Pancreas (tissue), 10 donors: ENCODE results near the gene KATNAL1. TPM values are rescaled to one million over a fixed set of nuclear protein-coding genes. Genes with fewer than 3 reads are reported as not detected.

Experiments used
- ATAC-seq, 4 donors: fragments of 200-7000 bp; cut with Tn5 transposase; one replicate each; pipeline versions ENCODE4 v1.8.0 to v1.9.1; 2020; ENCODE audit warnings: mild to moderate bottlenecking in 4 of 4, moderate library complexity in 4 of 4
- DNase-seq, 6 donors: peaks; one replicate each; pipeline ENCODE4 v3.0.0-alpha.2; 2020
- FAIRE-seq: peaks from 2 replicates; lab custom pipeline; 2012; peaks lifted over from hg19 to GRCh38; lab: Jason Lieb, UNC
- H3K27ac ChIP-seq, 4 donors: fragments of 200-600 bp; sonication (generic); 1 replicate in 3 of 4; 2 replicates in 1 of 4; pipeline versions ENCODE4 v1.5.0 to v1.8.0; 2020
- H3K27me3 ChIP-seq, 4 donors: fragments of 200-600 bp; one replicate each; pipeline ENCODE4 v1.8.0; 2021
- H3K36me3 ChIP-seq, 3 donors: fragments of 200-600 bp; sonication (generic) in 1 of 3; one replicate each; pipeline versions ENCODE4 v1.5.0 to v1.8.0; 2020 to 2021
- H3K4me1 ChIP-seq, 3 donors: fragments of 200-600 bp; one replicate each; pipeline ENCODE4 v1.8.0; 2021
- H3K4me3 ChIP-seq, 4 donors: fragments of 200-600 bp; sonication (generic) in 2 of 4; one replicate each; pipeline versions ENCODE4 v1.5.0 to v1.8.0; 2020 to 2021
- H3K9me3 ChIP-seq, 4 donors: fragments of 200-600 bp; one replicate each; pipeline ENCODE4 v1.8.0; 2021
- CTCF ChIP-seq, 4 donors: fragments of 200-600 bp; sonication (generic) in 3 of 4; IDR thresholded peaks; one replicate each; pipeline versions ENCODE4 v1.5.0 to v1.8.0; 2021; ENCODE audit warnings: antibody characterized with exemption in 4 of 4
- WGBS, 2 donors: extraction: QIAGEN DNeasy Blood & Tissue Kit; methylation state at CpG; one replicate each; pipeline ENCODE4 v1.1.7; 2013; 5-methylcytosine and 5-hydroxymethylcytosine counted together
- intact Hi-C, 3 donors: fragments of 100-400 bp; cut with DNase I; formaldehyde crosslinking; loops; one replicate each; pipeline versions ENCODE4 v1.11.1 to v1.14.2; 2022
- polyA plus RNA-seq, 2 donors: library from polyadenylated mRNA; stranded (reverse); fragments of 200-250 nt; gene quantifications; one replicate each; pipeline ENCODE4 v1.2.3, GENCODE V29; 2013
- total RNA-seq, 6 donors: library from RNA; stranded (reverse); fragmentation: NEBNext Ultra II Directional in 4 of 6; extraction: Animal tissue kit (Norgen Biotek cat#: 25700) in 4 of 6; gene quantifications; one replicate each; pipeline versions ENCODE4 v1.2.1 to v1.2.4, GENCODE V29; 2021 to 2023
- donor health status: healthy with polysubstance abuse.
- donor health status: DM: no; HTN: no; CAD: no; lungs with moderate emphysema.
- donor health status: DM: no; HTN: no; CAD: no.
- donor health status: control.
- donor health status: control.
- donor health status: Bipolar disorder and iron deficiency.
- donor health status: DM: yes; HTN: yes; CAD: no.
- donor health status: DM: no; HTN: no; CAD: no.
- donor health status: DM: no; HTN: no; CAD: no.
- donor health status: DM: yes; HTN: yes; CAD: no.

Gene KATNAL1
- total and polyA plus RNA-seq, 8 donors = 1.1 to 9.3 (median 2.6) TPM

- H3K4me1 ChIP-seq = no peaks in the 10 kb centered on the region
- WGBS, 2 donors = 94 to 95% methylated on average over 1 of the region's 1 CpG
- no peaks in the 10 kb centered on the region for H3K27me3 ChIP-seq
- no peaks in the 10 kb centered on the region for H3K36me3 ChIP-seq
- intact Hi-C loops = no loop called here
- H3K9me3 ChIP-seq = no peaks in the 10 kb centered on the region
- H3K4me3 ChIP-seq = no peak overlapping the region
- ATAC-seq = no peak
- FAIRE-seq = no peak
- TF ChIP-seq CTCF (IDR thresholded peaks at IDR 0.05) = no peak
- no peak overlapping the region for H3K27ac ChIP-seq
- no peak for DNase-seq
Observed at GRCh38 chr13:30235216-30235615, 72.1 kb downstream of the KATNAL1 start.

- no peak overlapping the region for H3K27ac ChIP-seq
- WGBS, 2 donors = 94 to 96% methylated on average over 2 of the region's 2 CpGs
- no peaks in the 10 kb centered on the region for H3K4me1 ChIP-seq
- no peak for ATAC-seq
- no peak for TF ChIP-seq CTCF (IDR thresholded peaks at IDR 0.05)
- intact Hi-C loops = no loop called here
- no peaks in the 10 kb centered on the region for H3K9me3 ChIP-seq
- H3K27me3 ChIP-seq = no peaks in the 10 kb centered on the region
- H3K36me3 ChIP-seq = no peaks in the 10 kb centered on the region
- no peak for FAIRE-seq
- DNase-seq = no peak
- H3K4me3 ChIP-seq = no peak overlapping the region
Observed at GRCh38 chr13:30234619-30235162, 72.7 kb downstream of the KATNAL1 start.

- FAIRE-seq (no peak), ATAC-seq (no peak), DNase-seq (no peak)
- no peaks in the 10 kb centered on the region for H3K36me3 ChIP-seq
- H3K4me3 ChIP-seq = no peak overlapping the region
- no peaks in the 10 kb centered on the region for H3K27me3 ChIP-seq
- TF ChIP-seq CTCF (IDR thresholded peaks at IDR 0.05) = no peak
- H3K27ac ChIP-seq = no peak overlapping the region
- no peaks in the 10 kb centered on the region for H3K4me1 ChIP-seq
- no peaks in the 10 kb centered on the region for H3K9me3 ChIP-seq
- intact Hi-C loops = no loop called here
Observed at GRCh38 chr13:30224732-30225131, 82.6 kb downstream of the KATNAL1 start.

- no peak for FAIRE-seq
- intact Hi-C loops = no loop called here
- no peak overlapping the region for H3K27ac ChIP-seq
- H3K27me3 ChIP-seq = no peaks in the 10 kb centered on the region
- ATAC-seq = no peak
- H3K4me3 ChIP-seq = no peak overlapping the region
- no peaks in the 10 kb centered on the region for H3K4me1 ChIP-seq
- DNase-seq = no peak
- no peaks in the 10 kb centered on the region for H3K9me3 ChIP-seq
- H3K36me3 ChIP-seq = no peaks in the 10 kb centered on the region
- 94 to 95% methylated on average over 3 of the region's 3 CpGs for WGBS, 2 donors
- TF ChIP-seq CTCF (IDR thresholded peaks at IDR 0.05) = no peak
Observed at GRCh38 chr13:30222254-30222653, 85.1 kb downstream of the KATNAL1 start.

- DNase-seq (no peak), FAIRE-seq (no peak), ATAC-seq (no peak)
- 85 to 87% methylated on average over 2 of the region's 2 CpGs for WGBS, 2 donors
- H3K4me3 ChIP-seq = no peak overlapping the region
- TF ChIP-seq CTCF (IDR thresholded peaks at IDR 0.05) = no peak
- H3K9me3 ChIP-seq = no peaks in the 10 kb centered on the region
- H3K27ac ChIP-seq = no peak overlapping the region
- no peaks in the 10 kb centered on the region for H3K27me3 ChIP-seq
- intact Hi-C loops = no loop called here
- H3K4me1 ChIP-seq = no peaks in the 10 kb centered on the region
- no peaks in the 10 kb centered on the region for H3K36me3 ChIP-seq
Observed at GRCh38 chr13:30216111-30216510, 91.2 kb downstream of the KATNAL1 start.
